ENCODE data around the gene ANP32A. TPM values are rescaled to one million over a fixed set of nuclear protein-coding genes. Genes with fewer than 3 reads are reported as not detected.

Gene ANP32A
- total RNA-seq, 4 donors from 2014 or later = 25.5 to 101 (median 31.3) TPM

- TF ChIP-seq POLR2AphosphoS5 (IDR thresholded peaks at IDR 0.05) (no peak), EP300 (IDR thresholded peaks at IDR 0.05) (no peak), POLR2A (IDR thresholded peaks at IDR 0.05) (no peak), CTCF (IDR thresholded peaks at IDR 0.05) (no peak)
- no peaks in the 10 kb centered on the region for H3K27me3 ChIP-seq
- peaks cover 7% of the 10 kb centered on the region for H3K4me1 ChIP-seq
- no peak overlapping the region for H3K27ac ChIP-seq
- peaks cover 46% of the 10 kb centered on the region for H3K36me3 ChIP-seq
- peak in 1 of 2 donors; percentile 72 for DNase-seq (ENCODE audit: low spot score in 2 of 2)
- WGBS = 63% methylated on average over 17 of the region's 17 CpGs
- no peaks in the 10 kb centered on the region for H3K9me3 ChIP-seq
- H3K4me3 ChIP-seq = no peak overlapping the region
Measured at GRCh38 chr15:68781766-68782588, 38.7 kb downstream of the ANP32A start.

- Histone ChIP-seq H3K36me3 (peaks cover 45% of the 10 kb centered on the region), H3K27me3 (no peaks in the 10 kb centered on the region), H3K4me3 (no peak overlapping the region), H3K4me1 (peaks cover 13% of the 10 kb centered on the region), H3K9me3 (no peaks in the 10 kb centered on the region), H3K27ac (no peak overlapping the region)
- DNase-seq (ENCODE audit: low spot score in 2 of 2) = no peak
- TF ChIP-seq POLR2A (IDR thresholded peaks at IDR 0.05) (no peak), EP300 (IDR thresholded peaks at IDR 0.05) (no peak), POLR2AphosphoS5 (IDR thresholded peaks at IDR 0.05) (no peak), CTCF (IDR thresholded peaks at IDR 0.05) (no peak)
Measured at GRCh38 chr15:68781217-68781616, 39.5 kb downstream of the ANP32A start.

GRCh38 chr15:68778876-68779275, 41.8 kb downstream of the ANP32A start:
- peaks cover 36% of the 10 kb centered on the region for H3K36me3 ChIP-seq
- no peak overlapping the region for H3K4me3 ChIP-seq
- DNase-seq (ENCODE audit: low spot score in 2 of 2) = no peak
- no peak for TF ChIP-seq POLR2AphosphoS5 (IDR thresholded peaks at IDR 0.05)
- TF ChIP-seq CTCF (IDR thresholded peaks at IDR 0.05) = no peak
- H3K27me3 ChIP-seq = no peaks in the 10 kb centered on the region
- no peak overlapping the region for H3K27ac ChIP-seq
- WGBS = 85% methylated on average over 9 of the region's 9 CpGs
- peaks cover 10% of the 10 kb centered on the region for H3K4me1 ChIP-seq
- H3K9me3 ChIP-seq = no peaks in the 10 kb centered on the region

GRCh38 chr15:68776477-68777270, 44.0 kb downstream of the ANP32A start:
- no peak for DNase-seq (ENCODE audit: low spot score in 2 of 2)
- H3K4me3 ChIP-seq = no peak overlapping the region
- WGBS = 78% methylated on average over 10 of the region's 10 CpGs
- no peaks in the 10 kb centered on the region for H3K9me3 ChIP-seq
- no peaks in the 10 kb centered on the region for H3K27me3 ChIP-seq
- H3K27ac ChIP-seq = peak overlapping the region; percentile 10
- TF ChIP-seq CTCF (IDR thresholded peaks at IDR 0.05) = no peak
- no peak for TF ChIP-seq POLR2AphosphoS5 (IDR thresholded peaks at IDR 0.05)
- no peak for TF ChIP-seq POLR2A (IDR thresholded peaks at IDR 0.05)
- no peak for TF ChIP-seq EP300 (IDR thresholded peaks at IDR 0.05)
- H3K4me1 ChIP-seq = peaks cover 10% of the 10 kb centered on the region
- peaks cover 23% of the 10 kb centered on the region for H3K36me3 ChIP-seq
